Esophagus muscularis mucosa (tissue), 3 donors: ENCODE measurements around the gene RAMP3.

Experiments
- POLR2AphosphoS5 ChIP-seq, 2 donors: sonication (generic); formaldehyde crosslinking; IDR thresholded peaks; one replicate each; pipeline ENCODE4 v1.6.1; 2017; ENCODE audit warnings: antibody characterized with exemption in 2 of 2
- TF ChIP-seq, protein P1 (sequence below), 3 experiments: fragments of 200-600 bp in 2 of 3; fragments of 450-650 bp in 1 of 3; sonication (generic) in 2 of 3; IDR thresholded peaks; one replicate each; pipeline ENCODE4 v1.5.1; 2017 to 2019; ENCODE audit warnings: antibody characterized with exemption in 3 of 3, mild to moderate bottlenecking in 2 of 3, moderate library complexity in 1 of 3

DNA sequence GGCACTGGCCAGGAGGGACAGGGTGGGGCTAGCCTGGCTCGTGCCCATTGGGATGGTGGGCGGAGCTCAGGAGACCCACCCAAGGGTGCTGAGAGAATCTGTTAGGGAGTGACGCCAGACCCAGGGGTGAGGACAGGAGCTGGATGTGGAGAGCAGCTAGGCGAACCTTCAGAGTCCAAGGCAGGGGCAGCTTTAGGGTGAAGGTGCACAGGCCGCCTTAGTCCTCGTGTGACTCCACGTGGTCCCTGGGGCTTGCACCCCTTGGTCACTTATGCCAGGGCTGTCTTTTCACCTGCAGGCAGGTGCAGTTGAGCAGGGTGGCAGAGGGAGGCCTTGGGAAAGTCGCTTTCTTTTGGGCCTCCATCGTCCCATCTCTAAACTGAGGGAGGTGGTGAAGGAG lies 4.3 kb downstream of the RAMP3 start:
- TF ChIP-seq POLR2AphosphoS5 (IDR thresholded peaks at IDR 0.05): no peak
- TF ChIP-seq, protein P1, sequence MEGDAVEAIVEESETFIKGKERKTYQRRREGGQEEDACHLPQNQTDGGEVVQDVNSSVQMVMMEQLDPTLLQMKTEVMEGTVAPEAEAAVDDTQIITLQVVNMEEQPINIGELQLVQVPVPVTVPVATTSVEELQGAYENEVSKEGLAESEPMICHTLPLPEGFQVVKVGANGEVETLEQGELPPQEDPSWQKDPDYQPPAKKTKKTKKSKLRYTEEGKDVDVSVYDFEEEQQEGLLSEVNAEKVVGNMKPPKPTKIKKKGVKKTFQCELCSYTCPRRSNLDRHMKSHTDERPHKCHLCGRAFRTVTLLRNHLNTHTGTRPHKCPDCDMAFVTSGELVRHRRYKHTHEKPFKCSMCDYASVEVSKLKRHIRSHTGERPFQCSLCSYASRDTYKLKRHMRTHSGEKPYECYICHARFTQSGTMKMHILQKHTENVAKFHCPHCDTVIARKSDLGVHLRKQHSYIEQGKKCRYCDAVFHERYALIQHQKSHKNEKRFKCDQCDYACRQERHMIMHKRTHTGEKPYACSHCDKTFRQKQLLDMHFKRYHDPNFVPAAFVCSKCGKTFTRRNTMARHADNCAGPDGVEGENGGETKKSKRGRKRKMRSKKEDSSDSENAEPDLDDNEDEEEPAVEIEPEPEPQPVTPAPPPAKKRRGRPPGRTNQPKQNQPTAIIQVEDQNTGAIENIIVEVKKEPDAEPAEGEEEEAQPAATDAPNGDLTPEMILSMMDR (IDR thresholded peaks at IDR 0.05): no peak
